Measurements from ENCODE around the gene OAS1. TPM values are rescaled to one million over a fixed set of nuclear protein-coding genes. Genes with fewer than 3 reads are reported as not detected.

Gene OAS1
- total RNA-seq, 2 experiments from 2014 or later: 2.6 to 3.4 TPM

DNA sequence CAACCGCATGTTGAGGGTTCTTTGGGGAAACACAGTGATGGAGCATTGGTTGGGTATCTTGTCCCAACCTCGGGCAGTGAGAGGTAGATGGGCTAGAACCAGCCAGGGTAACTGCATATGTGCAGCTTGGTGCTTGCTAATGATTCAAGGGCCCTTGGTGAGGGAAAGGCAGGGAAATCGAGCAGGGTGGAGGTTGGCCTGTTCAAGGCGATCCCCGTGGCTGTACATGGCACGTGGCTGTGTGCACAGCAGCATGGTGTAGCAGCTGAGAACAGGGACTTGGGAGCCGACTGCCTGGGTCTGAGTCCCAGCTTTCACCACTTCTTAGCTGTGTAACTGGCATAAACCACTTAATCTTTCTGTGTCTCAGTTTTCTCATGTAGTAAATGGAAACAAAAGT, 45.5 kb upstream of the OAS1 start:
- H3K4me1 Mint-ChIP-seq (ENCODE audit: low read depth): no peaks in the 10 kb centered on the region
- Histone ChIP-seq H3K4me1 (ENCODE audit: insufficient read depth, low read length) (no peaks in the 10 kb centered on the region), H3K27me3 (ENCODE audit: control insufficient read depth in 1 of 2, insufficient read depth in 2 of 2, low read length in 2 of 2) (peaks cover 12% of the 10 kb centered on the region in 2 experiments), H3K9me3 (ENCODE audit: control insufficient read depth in 1 of 2, insufficient read depth in 1 of 2, low read length in 2 of 2) (no peaks in the 10 kb centered on the region), H3K36me3 (ENCODE audit: insufficient read depth, low read length) (no peaks in the 10 kb centered on the region), H3K4me3 (ENCODE audit: low read length) (no peak overlapping the region), H3K27ac (ENCODE audit: low read depth in 1 of 2, low read length in 2 of 2) (no peak overlapping the region)
- no peaks in the 10 kb centered on the region for H3K36me3 Mint-ChIP-seq (ENCODE audit: low read depth)
- DNase-seq (no peak), ATAC-seq (ENCODE audit: poor library complexity) (no peak)
- intact Hi-C loops (cut with DNase I, micrococcal nuclease): no loop called here
- no peaks in the 10 kb centered on the region for H3K9me3 Mint-ChIP-seq
- ChIA-PET CTCF (no interaction called here), POLR2A (no interaction called here)
- H3K27ac Mint-ChIP-seq: no peak overlapping the region
- no peak overlapping the region for H3K4me3 Mint-ChIP-seq
- H3K27me3 Mint-ChIP-seq: peaks cover 56% of the 10 kb centered on the region
- TF ChIP-seq, protein P1, sequence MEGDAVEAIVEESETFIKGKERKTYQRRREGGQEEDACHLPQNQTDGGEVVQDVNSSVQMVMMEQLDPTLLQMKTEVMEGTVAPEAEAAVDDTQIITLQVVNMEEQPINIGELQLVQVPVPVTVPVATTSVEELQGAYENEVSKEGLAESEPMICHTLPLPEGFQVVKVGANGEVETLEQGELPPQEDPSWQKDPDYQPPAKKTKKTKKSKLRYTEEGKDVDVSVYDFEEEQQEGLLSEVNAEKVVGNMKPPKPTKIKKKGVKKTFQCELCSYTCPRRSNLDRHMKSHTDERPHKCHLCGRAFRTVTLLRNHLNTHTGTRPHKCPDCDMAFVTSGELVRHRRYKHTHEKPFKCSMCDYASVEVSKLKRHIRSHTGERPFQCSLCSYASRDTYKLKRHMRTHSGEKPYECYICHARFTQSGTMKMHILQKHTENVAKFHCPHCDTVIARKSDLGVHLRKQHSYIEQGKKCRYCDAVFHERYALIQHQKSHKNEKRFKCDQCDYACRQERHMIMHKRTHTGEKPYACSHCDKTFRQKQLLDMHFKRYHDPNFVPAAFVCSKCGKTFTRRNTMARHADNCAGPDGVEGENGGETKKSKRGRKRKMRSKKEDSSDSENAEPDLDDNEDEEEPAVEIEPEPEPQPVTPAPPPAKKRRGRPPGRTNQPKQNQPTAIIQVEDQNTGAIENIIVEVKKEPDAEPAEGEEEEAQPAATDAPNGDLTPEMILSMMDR (IDR thresholded peaks at IDR 0.05): no peak

DNA sequence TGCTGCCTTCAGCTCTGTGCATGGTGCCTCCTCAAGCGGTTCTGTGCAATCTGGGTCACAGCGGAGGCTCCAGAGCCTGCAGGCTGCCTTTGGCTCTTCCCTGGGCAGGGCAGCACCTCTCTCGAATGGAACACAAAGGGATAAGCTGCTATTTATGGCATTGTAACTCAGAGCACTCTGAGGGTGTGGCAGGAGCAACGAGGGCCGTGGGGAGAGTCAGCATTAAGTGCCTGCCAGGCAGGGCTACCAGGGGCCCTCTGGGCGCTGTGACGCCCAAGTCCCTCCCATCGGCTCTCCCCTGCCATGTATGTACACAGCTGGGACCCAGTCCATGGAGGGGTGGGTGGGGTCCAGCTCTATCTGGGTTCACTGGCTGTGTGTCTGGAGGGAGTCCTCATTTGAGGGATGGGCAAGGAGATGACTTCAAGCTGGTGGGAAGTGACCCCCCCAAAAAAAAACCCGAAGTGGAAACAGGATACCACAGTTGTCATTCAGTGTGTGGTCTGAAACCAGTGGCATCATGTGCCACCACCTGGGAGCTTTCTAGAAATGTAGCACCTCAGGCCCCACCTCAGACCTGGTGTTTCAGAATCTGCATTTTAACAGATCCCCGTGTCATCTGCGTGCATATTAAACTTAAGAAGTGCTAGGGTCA, 44.0 kb upstream of the OAS1 start:
- Histone ChIP-seq H3K9me3 (ENCODE audit: control insufficient read depth in 1 of 2, insufficient read depth in 1 of 2, low read length in 2 of 2) (no peaks in the 10 kb centered on the region), H3K4me3 (ENCODE audit: low read length) (no peak overlapping the region), H3K27me3 (ENCODE audit: control insufficient read depth in 1 of 2, insufficient read depth in 2 of 2, low read length in 2 of 2) (peaks cover 16 to 17% of the 10 kb centered on the region in 2 experiments), H3K36me3 (ENCODE audit: insufficient read depth, low read length) (no peaks in the 10 kb centered on the region), H3K27ac (ENCODE audit: low read depth in 1 of 2, low read length in 2 of 2) (no peak overlapping the region), H3K4me1 (ENCODE audit: insufficient read depth, low read length) (no peaks in the 10 kb centered on the region)
- TF ChIP-seq, protein P1 (IDR thresholded peaks at IDR 0.05): no peak
- Mint-ChIP-seq H3K36me3 (ENCODE audit: low read depth) (no peaks in the 10 kb centered on the region), H3K27ac (no peak overlapping the region), H3K4me1 (ENCODE audit: low read depth) (no peaks in the 10 kb centered on the region), H3K9me3 (no peaks in the 10 kb centered on the region), H3K4me3 (no peak overlapping the region), H3K27me3 (peaks cover 58% of the 10 kb centered on the region)
- ATAC-seq (ENCODE audit: poor library complexity): no peak
- ChIA-PET POLR2A (no interaction called here), CTCF (no interaction called here)
- peak in 1 of 14 experiments; percentile 7 for DNase-seq
- intact Hi-C loops (cut with DNase I, micrococcal nuclease): no loop called here

GRCh38 chr12:112868459-112869041, 38.2 kb upstream of the OAS1 start:
- H3K27me3 ChIP-seq (ENCODE audit: control insufficient read depth in 1 of 2, insufficient read depth in 2 of 2, low read length in 2 of 2): peaks cover 16 to 25% of the 10 kb centered on the region in 2 experiments
- H3K27me3 Mint-ChIP-seq: peaks cover 68% of the 10 kb centered on the region
- H3K4me3 ChIP-seq (ENCODE audit: low read length): no peak overlapping the region
- no peaks in the 10 kb centered on the region for H3K4me1 Mint-ChIP-seq (ENCODE audit: low read depth)
- POLR2A ChIA-PET: no interaction called here
- no peak overlapping the region for H3K27ac Mint-ChIP-seq
- H3K27ac ChIP-seq (ENCODE audit: low read depth in 1 of 2, low read length in 2 of 2): no peak overlapping the region
- intact Hi-C loops (cut with DNase I, micrococcal nuclease): no loop called here
- no peak overlapping the region for H3K4me3 Mint-ChIP-seq
- H3K9me3 Mint-ChIP-seq: no peaks in the 10 kb centered on the region
- H3K4me1 ChIP-seq (ENCODE audit: insufficient read depth, low read length): no peaks in the 10 kb centered on the region
- DNase-seq (peak in 2 of 14 experiments; percentile 5 to 16), ATAC-seq (ENCODE audit: poor library complexity) (no peak)
- TF ChIP-seq, protein P1 (IDR thresholded peaks at IDR 0.05): no peak
- peaks cover 0 to 4% of the 10 kb centered on the region in 2 experiments for H3K9me3 ChIP-seq (ENCODE audit: control insufficient read depth in 1 of 2, insufficient read depth in 1 of 2, low read length in 2 of 2)
- H3K36me3 ChIP-seq (ENCODE audit: insufficient read depth, low read length): no peaks in the 10 kb centered on the region
- no peaks in the 10 kb centered on the region for H3K36me3 Mint-ChIP-seq (ENCODE audit: low read depth)
- CTCF ChIA-PET: no interaction called here

All from CD4-positive, alpha-beta T cell (primary cell).